Measurements from ENCODE around the gene CHRNB1.
"Not testable (repeated sequence)": the region's sequence is repeated elsewhere in the genome, so short reads cannot be mapped to it uniquely, and the experiment has no call there.

Gene CHRNB1

GRCh38 chr17:7466639-7467341 lies 21.9 kb downstream of the CHRNB1 start:
- no peak for DNase-seq (ENCODE audit: low read depth in 1 of 2, low spot score in 1 of 2)

- DNase-seq (ENCODE audit: low read depth in 1 of 2, low spot score in 1 of 2) = no peak
These were observed 22.6 kb downstream of the CHRNB1 start for GRCh38 chr17:7467498-7467897.

GRCh38 chr17:7468290-7468689 lies 23.4 kb downstream of the CHRNB1 start:
- no peak for DNase-seq (ENCODE audit: low read depth in 1 of 2, low spot score in 1 of 2)

DNA sequence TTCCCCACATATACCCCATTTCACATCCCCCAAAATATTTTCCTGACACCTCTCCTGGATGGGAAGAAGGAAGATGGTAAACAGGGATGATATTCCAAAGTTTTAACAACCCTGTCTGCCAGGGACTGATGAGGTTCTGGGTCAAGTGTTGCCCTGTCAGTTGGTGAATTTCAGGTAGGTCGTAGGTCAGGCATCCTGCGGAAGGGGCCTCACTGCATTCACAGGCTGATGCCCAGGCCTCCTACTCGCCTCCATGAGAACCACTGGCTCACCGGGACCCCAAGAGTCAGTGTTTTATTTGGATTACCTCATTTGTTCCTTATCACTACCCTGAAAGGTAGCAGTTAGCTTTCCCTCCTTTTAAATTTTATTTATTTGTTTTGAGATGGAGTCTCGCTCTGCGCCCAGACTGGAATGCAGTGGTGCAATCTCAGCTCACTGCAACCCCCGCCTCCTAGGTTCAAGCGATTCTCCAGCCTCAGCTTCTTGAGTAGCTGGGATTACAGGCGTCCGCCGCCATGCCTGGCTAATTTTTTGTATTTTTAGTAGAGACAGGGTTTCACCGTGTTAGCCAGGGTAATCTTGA lies 24.0 kb downstream of the CHRNB1 start:
- DNase-seq (ENCODE audit: low read depth in 1 of 2, low spot score in 1 of 2) = no peak

- DNase-seq (ENCODE audit: low read depth in 1 of 2, low spot score in 1 of 2) = not testable (repeated sequence)
These were observed 25.0 kb downstream of the CHRNB1 start for GRCh38 chr17:7469843-7470242.

- not testable (repeated sequence) for DNase-seq (ENCODE audit: low read depth in 1 of 2, low spot score in 1 of 2)
These were observed 25.7 kb downstream of the CHRNB1 start for GRCh38 chr17:7470457-7470973.

DNA sequence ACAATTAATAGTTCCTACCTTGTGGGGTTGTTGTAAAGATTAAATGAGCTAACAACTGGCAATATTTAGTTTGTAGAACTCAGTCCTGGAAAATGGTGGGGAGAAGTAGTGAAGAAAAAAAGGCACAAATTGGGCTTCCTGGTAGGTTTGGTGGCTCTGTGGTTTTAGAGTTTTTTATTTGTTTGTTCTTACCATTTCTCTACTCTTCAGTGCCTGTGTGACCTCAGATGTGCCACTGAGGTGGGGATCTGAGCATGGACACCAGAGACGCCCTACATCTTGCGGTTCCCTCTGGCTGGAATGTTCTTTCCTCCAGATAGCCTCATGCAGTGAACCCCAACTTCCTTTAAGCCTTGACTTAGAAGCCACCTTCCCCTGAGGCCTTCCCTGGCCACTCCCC lies 26.9 kb downstream of the CHRNB1 start:
- DNase-seq (ENCODE audit: low read depth in 1 of 2, low spot score in 1 of 2) = no peak

GRCh38 chr17:7474767-7475166 lies 29.9 kb downstream of the CHRNB1 start:
- DNase-seq (ENCODE audit: low read depth in 1 of 2, low spot score in 1 of 2) = not testable (repeated sequence)

- no peak for DNase-seq (ENCODE audit: low read depth in 1 of 2, low spot score in 1 of 2)
These were observed 31.0 kb downstream of the CHRNB1 start for GRCh38 chr17:7475764-7476422.

- no peak for DNase-seq (ENCODE audit: low read depth in 1 of 2, low spot score in 1 of 2)
These were observed 31.6 kb downstream of the CHRNB1 start for GRCh38 chr17:7476494-7476893.

- no peak for DNase-seq (ENCODE audit: low read depth in 1 of 2, low spot score in 1 of 2)
These were observed 32.1 kb downstream of the CHRNB1 start for GRCh38 chr17:7476951-7477350.

DNA sequence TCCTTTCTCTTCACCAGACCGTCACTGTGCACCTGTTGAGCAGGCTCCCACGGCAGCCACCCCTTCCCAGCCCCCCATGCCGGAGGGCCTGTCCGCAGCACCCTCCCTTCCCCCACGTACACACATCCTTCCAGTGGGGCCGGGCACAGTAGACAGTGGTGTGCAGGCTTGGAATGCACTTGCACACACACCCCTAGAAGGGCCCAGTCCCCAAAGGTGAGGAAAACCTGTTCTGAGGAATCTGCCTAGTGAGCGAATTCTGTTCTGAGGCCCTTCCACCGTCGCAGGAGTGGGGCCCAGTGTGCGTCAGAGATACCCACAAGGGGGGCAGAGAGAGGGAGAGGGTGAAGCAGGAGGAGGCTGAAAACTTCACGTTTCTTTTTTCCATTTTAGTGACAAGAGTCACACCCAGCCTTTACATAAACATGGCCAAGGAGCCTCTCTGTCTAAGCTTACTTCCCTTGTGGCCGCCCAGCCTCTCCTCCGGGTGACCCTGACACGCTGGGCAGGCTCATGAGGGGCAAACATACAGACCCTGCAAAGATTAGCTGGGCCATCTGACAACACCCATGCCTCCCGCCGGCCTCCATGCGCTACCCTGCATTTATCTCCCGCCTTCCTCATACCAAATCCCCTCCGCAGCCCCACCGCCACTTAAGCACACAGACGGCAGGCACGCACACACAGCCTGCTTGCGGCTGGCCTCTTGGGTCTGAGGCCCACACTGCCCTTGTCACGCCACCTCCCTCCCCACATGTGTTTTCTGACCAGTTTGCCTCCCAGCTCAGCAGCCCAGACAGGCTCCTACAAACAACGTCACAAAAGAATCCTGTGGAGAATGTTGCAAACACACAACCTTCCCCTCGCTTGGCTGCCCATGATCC lies 32.8 kb downstream of the CHRNB1 start:
- no peak for DNase-seq (ENCODE audit: low read depth in 1 of 2, low spot score in 1 of 2)

GRCh38 chr17:7478276-7479212 lies 33.7 kb downstream of the CHRNB1 start:
- DNase-seq (ENCODE audit: low read depth in 1 of 2, low spot score in 1 of 2) = peak; percentile 18 to 30

DNA sequence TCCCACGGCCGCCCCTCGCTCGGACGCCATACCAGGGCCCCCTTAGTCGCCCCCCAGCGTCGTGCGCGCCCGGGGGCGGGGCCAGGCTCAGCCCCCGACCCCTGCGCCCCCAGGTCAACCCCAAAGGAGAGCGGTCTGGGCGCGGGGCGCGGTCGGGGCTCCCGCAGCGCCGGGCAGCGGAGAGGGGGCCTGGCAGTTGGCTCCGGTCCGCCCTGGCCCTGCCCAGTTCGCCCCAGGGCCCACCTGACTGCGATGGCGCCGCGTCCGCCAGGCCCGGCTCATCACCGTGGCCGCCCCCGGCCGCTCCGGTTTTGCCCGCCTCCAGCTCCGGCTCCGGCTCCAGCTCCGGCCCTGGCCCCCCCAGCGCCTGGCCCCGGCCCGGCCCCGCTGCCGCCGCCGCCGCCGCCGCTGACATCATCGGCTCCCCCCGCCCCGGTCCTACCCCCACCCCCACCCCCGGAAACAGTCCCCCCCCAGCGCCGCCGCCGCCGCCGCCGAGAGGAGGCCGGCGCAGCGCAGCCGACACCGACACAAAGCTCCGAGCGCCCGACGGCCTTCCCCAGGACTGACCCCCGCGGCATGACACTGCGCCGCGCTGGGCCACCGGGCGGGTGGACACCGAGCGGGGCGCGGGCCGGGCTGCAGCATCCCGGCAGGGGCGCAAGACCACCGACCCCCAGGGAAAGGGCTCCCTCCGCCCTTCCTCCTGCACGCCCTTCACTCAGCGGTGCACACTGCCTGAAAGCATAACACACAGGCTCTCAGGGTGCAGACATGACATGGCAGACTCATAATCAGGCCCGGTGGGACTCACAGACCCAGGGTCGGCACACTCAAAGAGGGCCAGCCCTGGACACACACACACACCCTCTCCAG lies 34.6 kb downstream of the CHRNB1 start, which contains the start of gene ZBTB4:
TSS of gene ZBTB4 (minus strand) at position 419 of the 876 bp plus-strand sequence. CDS start 12,830 bp downstream, outside the sequence.
- DNase-seq (ENCODE audit: low read depth in 1 of 2, low spot score in 1 of 2) = peak; percentile 25 to 29

GRCh38 chr17:7480089-7480384 lies 35.2 kb downstream of the CHRNB1 start:
- no peak for DNase-seq (ENCODE audit: low read depth in 1 of 2, low spot score in 1 of 2)

- not testable (repeated sequence) for DNase-seq (ENCODE audit: low read depth in 1 of 2, low spot score in 1 of 2)
These were observed 36.4 kb downstream of the CHRNB1 start, which contains the start of gene SLC35G6 for GRCh38 chr17:7481275-7481674. Gene SLC35G6 (plus strand): TSS chr17:7481446. CDS start chr17:7481517, 71 bp downstream.

DNA sequence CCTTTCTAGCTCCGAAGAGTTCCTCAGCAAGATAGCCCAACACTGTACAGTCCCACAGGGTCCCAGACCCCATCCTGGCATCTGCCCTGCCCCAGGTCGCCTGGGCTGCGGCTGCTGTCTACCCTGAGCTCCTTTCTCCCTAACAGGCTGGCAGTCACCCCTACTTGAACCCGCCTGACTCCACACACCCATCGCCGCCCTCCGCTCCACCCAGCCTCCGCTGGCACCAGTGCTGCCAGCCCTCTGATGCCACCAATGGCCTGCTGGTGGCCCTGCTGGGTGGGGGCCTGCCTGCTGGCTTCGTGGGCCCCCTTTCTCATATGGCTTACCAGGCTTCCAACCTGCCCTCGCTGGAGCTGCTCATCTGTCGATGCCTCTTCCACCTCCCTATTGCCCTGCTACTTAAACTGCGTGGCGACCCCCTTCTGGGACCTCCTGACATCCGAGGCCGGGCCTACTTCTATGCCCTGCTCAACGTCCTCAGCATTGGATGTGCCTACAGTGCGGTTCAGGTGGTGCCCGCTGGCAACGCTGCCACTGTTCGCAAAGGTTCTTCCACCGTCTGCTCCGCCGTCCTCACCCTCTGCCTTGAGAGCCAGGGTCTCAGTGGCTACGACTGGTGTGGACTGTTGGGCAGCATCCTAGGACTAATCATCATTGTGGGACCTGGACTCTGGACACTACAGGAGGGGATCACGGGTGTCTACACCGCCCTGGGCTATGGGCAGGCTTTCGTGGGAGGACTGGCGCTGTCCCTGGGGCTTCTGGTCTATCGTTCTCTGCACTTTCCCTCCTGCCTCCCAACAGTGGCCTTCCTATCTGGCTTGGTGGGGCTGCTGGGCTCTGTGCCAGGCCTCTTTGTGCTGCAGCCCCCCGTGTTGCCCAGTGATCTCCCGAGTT lies 37.2 kb downstream of the CHRNB1 start:
- DNase-seq (ENCODE audit: low read depth in 1 of 2, low spot score in 1 of 2) = not testable (repeated sequence)

DNA sequence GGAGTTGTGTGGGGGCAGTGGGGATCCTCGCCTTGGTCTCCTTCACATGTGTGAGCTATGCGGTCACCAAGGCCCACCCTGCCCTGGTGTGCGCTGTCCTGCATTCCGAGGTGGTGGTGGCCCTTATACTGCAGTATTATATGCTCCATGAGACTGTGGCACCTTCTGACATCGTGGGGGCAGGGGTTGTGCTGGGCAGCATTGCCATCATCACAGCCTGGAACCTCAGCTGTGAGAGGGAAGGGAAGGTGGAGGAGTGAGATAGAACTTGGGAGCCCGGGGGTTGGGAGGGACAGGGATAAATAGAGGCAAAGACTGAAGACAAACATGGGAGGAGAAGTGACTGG lies 37.9 kb downstream of the CHRNB1 start:
- not testable (repeated sequence) for DNase-seq (ENCODE audit: low read depth in 1 of 2, low spot score in 1 of 2)

Measured in activated CD4-positive, alpha-beta T cell treated with anti-CD3 and anti-CD28 coated beads, Interleukin-2, amount 50 U/mL, for 24 hours (primary cell).